Measurements from ENCODE around the gene KCNH2.

GRCh38 chr7:150945853-150946420, 32.2 kb downstream of the KCNH2 start:
- TF ChIP-seq POLR2A (IDR thresholded peaks at IDR 0.05) (no peak), CTCF (IDR thresholded peaks at IDR 0.05) (no peak)
